T-cell (primary cell): ENCODE results near the gene CUL2. TPM values are rescaled to one million over a fixed set of nuclear protein-coding genes. Genes with fewer than 3 reads are reported as not detected.

Experiments
- ATAC-seq, 4 experiments: fragments of 200-7000 bp in 3 of 4; fragments of 150-1000 bp in 1 of 4; cut with Tn5 transposase; replicated peaks in 1 of 4; 1 replicate in 3 of 4; 2 replicates in 1 of 4; pipeline ENCODE4 v1.10.0; 2021; ENCODE audit warnings: moderate library complexity in 3 of 4, mild to moderate bottlenecking in 2 of 4, moderate number of reproducible peaks in 1 of 4
- CTCF ChIA-PET, 2 donors: fragments of 300-600 bp; sonication (Branson Sonifier 250); formaldehyde crosslinking; loops; one replicate each; lab custom pipeline; 2022; ENCODE audit warnings: antibody characterized with exemption in 2 of 2; lab: Charles Lee
- POLR2A ChIA-PET, 2 donors: fragments of 300-600 bp; sonication (Branson Sonifier 250); formaldehyde crosslinking; loops; one replicate each; lab custom pipeline; 2022; ENCODE audit warnings: antibody characterized with exemption in 2 of 2; lab: Charles Lee
- DNase-seq, 35 experiments: peaks; one replicate each; pipeline versions ENCODE4 v3.0.0 to v3.0.0-alpha.2; 2013 to 2023
- H3K27ac ChIP-seq: one replicate; pipeline ENCODE4 v1.5.1; 2013; ENCODE audit warnings: low read length
- H3K27me3 ChIP-seq, 2 experiments: replicated peaks in 1 of 2; 1 replicate in 1 of 2; 2 replicates in 1 of 2; pipeline versions ENCODE4 v1.6.1 to v1.7.0; 2013; ENCODE audit warnings: low read length in 1 of 2, mixed read lengths in 1 of 2; ENCODE audit not compliant: control insufficient read depth in 2 of 2, insufficient read depth in 2 of 2; ENCODE audit errors: extremely low read depth in 1 of 2
- H3K36me3 ChIP-seq, 2 donors: 1 replicate in 1 of 2; 2 replicates in 1 of 2; pipeline versions ENCODE4 v1.6.1 to v1.7.0; 2013; ENCODE audit warnings: low read length in 1 of 2; ENCODE audit not compliant: control insufficient read depth in 2 of 2, insufficient read depth in 1 of 2; ENCODE audit errors: extremely low read depth in 1 of 2
- H3K4me1 ChIP-seq, 2 experiments: 1 replicate in 1 of 2; 2 replicates in 1 of 2; pipeline versions ENCODE4 v1.6.1 to v1.7.0; 2013; ENCODE audit warnings: low read length in 2 of 2, mixed read lengths in 1 of 2; ENCODE audit not compliant: insufficient read depth in 2 of 2, control insufficient read depth in 1 of 2; ENCODE audit errors: extremely low read depth in 1 of 2
- H3K4me3 ChIP-seq, 2 donors: 1 replicate in 1 of 2; 2 replicates in 1 of 2; pipeline versions ENCODE4 v1.5.1 to v1.7.0; 2013; ENCODE audit warnings: mild to moderate bottlenecking in 2 of 2, low read length in 1 of 2, moderate library complexity in 1 of 2; ENCODE audit not compliant: control insufficient read depth in 1 of 2; ENCODE audit errors: extremely low read depth in 1 of 2
- H3K9me3 ChIP-seq: 2 replicates; pipeline ENCODE4 v1.7.0; 2013
- H3K27ac Mint-ChIP-seq, 2 donors: one replicate each; pipeline ENCODE4 v1.8.0; 2020 to 2021; ENCODE audit warnings: mild to moderate bottlenecking in 2 of 2, mixed read lengths in 2 of 2
- H3K27me3 Mint-ChIP-seq, 2 donors: one replicate each; pipeline ENCODE4 v1.8.0; 2021 to 2022; ENCODE audit warnings: mixed read lengths in 2 of 2
- H3K36me3 Mint-ChIP-seq: one replicate; pipeline ENCODE4 v1.8.0; 2021; ENCODE audit warnings: mixed read lengths
- H3K4me1 Mint-ChIP-seq, 3 donors: one replicate each; pipeline ENCODE4 v1.8.0; 2020 to 2022; ENCODE audit warnings: mixed read lengths in 3 of 3, mild to moderate bottlenecking in 1 of 3
- H3K4me3 Mint-ChIP-seq, 3 donors: one replicate each; pipeline ENCODE4 v1.8.0; 2020 to 2022; ENCODE audit warnings: mild to moderate bottlenecking in 3 of 3, mixed read lengths in 3 of 3, moderate library complexity in 3 of 3
- H3K9me3 Mint-ChIP-seq, 3 donors: one replicate each; pipeline ENCODE4 v1.8.0; 2020 to 2022; ENCODE audit warnings: mixed read lengths in 3 of 3
- WGBS: methylation state at CpG from one replicate; pipeline ENCODE4 v1.1.5; 2013; ENCODE audit warnings: missing lambda C conversion rate; ENCODE audit not compliant: insufficient coverage; 5-methylcytosine and 5-hydroxymethylcytosine counted together
- total RNA-seq, 35 experiments: library from RNA in 6 of 35; stranded (reverse) in 6 of 35; fragments of 120-200 nt in 1 of 35; gene quantifications; one replicate each; pipeline versions ENCODE4 v1.2.1 to v1.2.4 and lab custom pipeline; 2013 to 2026

The CUL2 gene
- total RNA-seq (10 to 100 TPM; 29.5 to 35.6 (median 31.2) TPM), total RNA-seq (lab: John Stamatoyannopoulos, UW) (51.6 to 108 (median 64.4) reads per million in 29 experiments)
- total RNA-seq (2013) = 32.2 TPM

- H3K4me3 Mint-ChIP-seq = peak within 1 kb of the TSS; percentile 93 to 98 (median 96)
- peaks cover 9% of the 10 kb centered on the region for H3K36me3 Mint-ChIP-seq
- POLR2A ChIA-PET = interaction anchor here (0.6 to 3.0 kb wide), 4 partner anchors 36 to 105 kb away, joined by 3 to 23 read pairs (median 4); partner anchors contain the start of gene CREM (in 1 of the 2)
- Histone ChIP-seq H3K36me3 (peaks cover 0 to 3% of the 10 kb centered on the region in 2 donors), H3K9me3 (no peaks in the 10 kb centered on the region), H3K27me3 (peaks cover 0 to 4% of the 10 kb centered on the region in 2 experiments), H3K4me3 (peak within 1 kb of the TSS; percentile 76 to 93), H3K4me1 (peaks cover 20 to 37% of the 10 kb centered on the region in 2 experiments), H3K27ac (peak within 1 kb of the TSS; percentile 95)
- under 1% methylated on average over 34 of the region's 59 CpGs for WGBS
- no peaks in the 10 kb centered on the region for H3K9me3 Mint-ChIP-seq
- H3K4me1 Mint-ChIP-seq = peaks cover 47 to 53% (median 52%) of the 10 kb centered on the region in 3 donors
- peak; percentile 83 to 94 (median 90) for DNase-seq
- CTCF ChIA-PET = interaction anchor here (0.6 to 1.8 kb wide), 5 partner anchors 15 to 540 kb away, joined by 3 to 10 read pairs (median 4); partner anchors contain the start of gene CREM (in 1 of the 2)
- H3K27me3 Mint-ChIP-seq = peaks cover 0 to 3% of the 10 kb centered on the region in 2 donors
- ATAC-seq = peak; percentile 94 to 98 (median 97)
- peak within 1 kb of the TSS; percentile 93 to 98 for H3K27ac Mint-ChIP-seq
These were observed at the start of gene CUL2 for GRCh38 chr10:35090162-35090954. Gene CUL2 (minus strand): TSS chr10:35090341. CDS start chr10:35071317, 19,024 bp downstream.

GRCh38 chr10:35136263-35136815 lies 46.2 kb upstream of the CUL2 start:
- no peaks in the 10 kb centered on the region for H3K9me3 ChIP-seq
- no peaks in the 10 kb centered on the region for H3K36me3 Mint-ChIP-seq
- CTCF ChIA-PET = interaction anchor here in 1 of 2 donors (0.5 kb wide), 1 partner anchor 59 kb away, joined by 5 read pairs; no protein-coding TSS in a partner anchor
- peak overlapping the region; percentile 59 for H3K27ac ChIP-seq
- H3K27me3 ChIP-seq = no peaks in the 10 kb centered on the region
- peaks cover 0 to 3% of the 10 kb centered on the region in 2 donors for H3K36me3 ChIP-seq
- no peaks in the 10 kb centered on the region for H3K9me3 Mint-ChIP-seq
- POLR2A ChIA-PET = interaction anchor here in 1 of 2 donors (0.6 to 1.4 kb wide), 2 partner anchors 59 to 314 kb away, joined by 4 to 5 read pairs; no protein-coding TSS in a partner anchor
- WGBS = 68% methylated on average over 3 of the region's 4 CpGs
- peak overlapping the region; percentile 79 to 85 for H3K27ac Mint-ChIP-seq
- no peak overlapping the region for H3K4me3 ChIP-seq
- no peaks in the 10 kb centered on the region for H3K27me3 Mint-ChIP-seq
- H3K4me1 Mint-ChIP-seq = peaks cover 35 to 43% (median 40%) of the 10 kb centered on the region in 3 donors
- H3K4me1 ChIP-seq = peaks cover 0 to 17% of the 10 kb centered on the region in 2 experiments
- ATAC-seq (peak in 2 of 4 experiments; percentile 17 to 33), DNase-seq (peak in 1 of 35 experiments; percentile 3)
- H3K4me3 Mint-ChIP-seq = peak overlapping the region; percentile 28 to 47 (median 42)

- Mint-ChIP-seq H3K27ac (peak overlapping the region; percentile 75 to 85), H3K4me3 (peak overlapping the region; percentile 28 to 47 (median 42)), H3K9me3 (no peaks in the 10 kb centered on the region), H3K4me1 (peaks cover 40 to 47% (median 45%) of the 10 kb centered on the region in 3 donors), H3K27me3 (no peaks in the 10 kb centered on the region), H3K36me3 (no peaks in the 10 kb centered on the region)
- Histone ChIP-seq H3K27ac (peak overlapping the region; percentile 59), H3K4me1 (peaks cover 0 to 17% of the 10 kb centered on the region in 2 experiments), H3K27me3 (no peaks in the 10 kb centered on the region), H3K36me3 (peaks cover 0 to 3% of the 10 kb centered on the region in 2 donors), H3K4me3 (no peak overlapping the region), H3K9me3 (no peaks in the 10 kb centered on the region)
- DNase-seq (peak in 6 of 35 experiments; percentile 13 to 45 (median 20)), ATAC-seq (peak in 2 of 4 experiments; percentile 24 to 42)
- ChIA-PET POLR2A (interaction anchor here in 1 of 2 donors (1.4 kb wide), 1 partner anchor 59 kb away, joined by 11 read pairs; no protein-coding TSS in a partner anchor), CTCF (interaction anchor here (1.1 to 1.5 kb wide), 3 partner anchors 10 to 82 kb away, joined by 3 to 5 read pairs (median 3); no protein-coding TSS in a partner anchor)
- WGBS = 91% methylated on average over 1 of the region's 5 CpGs
These were observed 45.7 kb upstream of the CUL2 start for GRCh38 chr10:35135861-35136260.

GRCh38 chr10:35133586-35133985 lies 43.4 kb upstream of the CUL2 start:
- H3K36me3 ChIP-seq = no peaks in the 10 kb centered on the region
- no peak overlapping the region for H3K4me3 ChIP-seq
- peaks cover 58 to 67% (median 64%) of the 10 kb centered on the region in 3 donors for H3K4me1 Mint-ChIP-seq
- H3K4me3 Mint-ChIP-seq = peak overlapping the region in 2 of 3 donors; percentile 9 to 73
- H3K4me1 ChIP-seq = peaks cover 5 to 19% of the 10 kb centered on the region in 2 experiments
- H3K9me3 ChIP-seq = no peaks in the 10 kb centered on the region
- H3K27ac Mint-ChIP-seq = peak overlapping the region; percentile 12 to 94
- ChIA-PET POLR2A (interaction anchor here (0.6 to 3.2 kb wide), 3 partner anchors 14 to 62 kb away, joined by 4 to 36 read pairs (median 7); no protein-coding TSS in a partner anchor), CTCF (interaction anchor here (0.9 to 1.1 kb wide), 2 partner anchors 19 to 62 kb away, joined by 6 to 9 read pairs; no protein-coding TSS in a partner anchor)
- H3K9me3 Mint-ChIP-seq = no peaks in the 10 kb centered on the region
- no peak overlapping the region for H3K27ac ChIP-seq
- no peaks in the 10 kb centered on the region for H3K27me3 Mint-ChIP-seq
- H3K27me3 ChIP-seq = no peaks in the 10 kb centered on the region
- DNase-seq (no peak), ATAC-seq (no peak)
- no peaks in the 10 kb centered on the region for H3K36me3 Mint-ChIP-seq
- WGBS = 60% methylated on average over 1 of the region's 1 CpG

GRCh38 chr10:35132727-35133126 lies 42.6 kb upstream of the CUL2 start:
- 71% methylated on average over 1 of the region's 2 CpGs for WGBS
- peak overlapping the region; percentile 89 to 94 for H3K27ac Mint-ChIP-seq
- Histone ChIP-seq H3K9me3 (no peaks in the 10 kb centered on the region), H3K4me1 (peaks cover 8 to 27% of the 10 kb centered on the region in 2 experiments), H3K27me3 (no peaks in the 10 kb centered on the region), H3K4me3 (no peak overlapping the region), H3K36me3 (no peaks in the 10 kb centered on the region), H3K27ac (peak overlapping the region; percentile 72)
- ChIA-PET CTCF (interaction anchor here in 1 of 2 donors (0.6 to 2.9 kb wide), 4 partner anchors 10 to 442 kb away, joined by 3 to 28 read pairs (median 3); no protein-coding TSS in a partner anchor), POLR2A (interaction anchor here (1.0 to 3.2 kb wide), 4 partner anchors 17 to 63 kb away, joined by 3 to 36 read pairs (median 4); no protein-coding TSS in a partner anchor)
- H3K4me3 Mint-ChIP-seq = peak overlapping the region; percentile 37 to 74 (median 73)
- H3K9me3 Mint-ChIP-seq = no peaks in the 10 kb centered on the region
- ATAC-seq (no peak), DNase-seq (no peak)
- no peaks in the 10 kb centered on the region for H3K36me3 Mint-ChIP-seq
- no peaks in the 10 kb centered on the region for H3K27me3 Mint-ChIP-seq
- peaks cover 66 to 71% (median 69%) of the 10 kb centered on the region in 3 donors for H3K4me1 Mint-ChIP-seq
